ENCODE measurements around the gene OR10A7.

DNA sequence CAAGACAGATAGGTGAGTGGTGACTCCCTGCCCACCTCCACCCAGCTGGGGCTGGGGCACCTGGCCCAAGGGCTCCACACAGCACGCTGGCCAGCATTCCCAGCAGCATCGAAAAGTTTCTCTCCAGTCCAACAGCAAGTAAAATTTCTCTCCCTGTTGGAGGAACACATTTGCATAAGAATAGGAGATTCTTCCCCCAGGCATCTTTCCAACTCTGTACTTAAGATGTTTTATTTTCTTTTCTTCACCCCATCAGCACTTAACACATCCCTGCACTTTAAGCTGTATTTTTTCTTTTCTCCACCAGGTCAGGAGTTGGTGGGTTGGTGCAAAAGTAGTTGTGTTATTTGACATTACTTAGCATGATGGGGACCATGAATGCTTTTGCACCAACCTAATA, 47.4 kb upstream of the OR10A7 start:
- TF ChIP-seq, protein P1, sequence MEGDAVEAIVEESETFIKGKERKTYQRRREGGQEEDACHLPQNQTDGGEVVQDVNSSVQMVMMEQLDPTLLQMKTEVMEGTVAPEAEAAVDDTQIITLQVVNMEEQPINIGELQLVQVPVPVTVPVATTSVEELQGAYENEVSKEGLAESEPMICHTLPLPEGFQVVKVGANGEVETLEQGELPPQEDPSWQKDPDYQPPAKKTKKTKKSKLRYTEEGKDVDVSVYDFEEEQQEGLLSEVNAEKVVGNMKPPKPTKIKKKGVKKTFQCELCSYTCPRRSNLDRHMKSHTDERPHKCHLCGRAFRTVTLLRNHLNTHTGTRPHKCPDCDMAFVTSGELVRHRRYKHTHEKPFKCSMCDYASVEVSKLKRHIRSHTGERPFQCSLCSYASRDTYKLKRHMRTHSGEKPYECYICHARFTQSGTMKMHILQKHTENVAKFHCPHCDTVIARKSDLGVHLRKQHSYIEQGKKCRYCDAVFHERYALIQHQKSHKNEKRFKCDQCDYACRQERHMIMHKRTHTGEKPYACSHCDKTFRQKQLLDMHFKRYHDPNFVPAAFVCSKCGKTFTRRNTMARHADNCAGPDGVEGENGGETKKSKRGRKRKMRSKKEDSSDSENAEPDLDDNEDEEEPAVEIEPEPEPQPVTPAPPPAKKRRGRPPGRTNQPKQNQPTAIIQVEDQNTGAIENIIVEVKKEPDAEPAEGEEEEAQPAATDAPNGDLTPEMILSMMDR (conservative IDR thresholded peaks at IDR 0.05): no peak
- TF ChIP-seq EZH2 (IDR thresholded peaks at IDR 0.05; ENCODE audit: low read depth): no peak

All from PC-9 (cell line).